ENCODE measurements around the gene EBLN1. TPM values are rescaled to one million over a fixed set of nuclear protein-coding genes. Genes with fewer than 3 reads are reported as not detected.

Gene EBLN1
- total and polyA plus RNA-seq, 4 donors = not detected

DNA sequence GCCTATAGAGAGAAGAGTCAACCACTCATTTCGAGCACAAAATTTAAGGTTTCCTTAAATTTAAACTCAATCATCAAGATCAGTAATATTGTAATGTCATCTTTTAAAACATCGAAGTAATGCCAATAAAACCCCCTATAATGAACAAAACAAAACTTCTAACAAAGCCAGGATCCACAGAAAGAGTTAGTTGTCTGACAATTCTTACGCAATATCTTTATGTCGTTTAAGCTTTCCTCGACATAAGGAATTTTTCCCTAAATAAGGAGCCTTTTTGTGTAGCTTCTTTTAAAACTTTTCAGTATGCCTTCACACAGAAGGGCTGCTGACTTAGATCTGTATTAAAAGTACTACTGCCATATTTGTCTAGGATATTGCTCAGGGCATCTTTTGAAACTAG lies 7.5 kb downstream of the EBLN1 start:
- TF ChIP-seq HNF4G (IDR thresholded peaks at IDR 0.05) = no peak
- TF ChIP-seq NR2F2 (IDR thresholded peaks at IDR 0.05) = no peak
- H3K36me3 ChIP-seq (ENCODE audit: control insufficient read depth in 4 of 4, insufficient read depth in 3 of 4, low read depth in 1 of 4, low read length in 3 of 4) = no peaks in the 10 kb centered on the region
- H3K9me3 ChIP-seq (ENCODE audit: control insufficient read depth in 4 of 4, low read length in 3 of 4) = peaks cover 0 to 2% (median 0%) of the 10 kb centered on the region in 4 donors
- WGBS = 85% methylated on average over 5 of the region's 5 CpGs
- no peaks in the 10 kb centered on the region for H3K4me1 ChIP-seq (ENCODE audit: control insufficient read depth in 4 of 4, insufficient read depth in 4 of 4, low read length in 3 of 4)
- no peak for DNase-seq (ENCODE audit: low spot score)
- H3K27me3 ChIP-seq (ENCODE audit: control insufficient read depth in 4 of 4, insufficient read depth in 4 of 4, low read length in 3 of 4) = no peaks in the 10 kb centered on the region
- H3K9ac ChIP-seq (ENCODE audit: low read depth in 1 of 2, low read length in 2 of 2) = no peak overlapping the region
- H3K4me3 ChIP-seq (ENCODE audit: low read depth in 1 of 3, low read length in 3 of 3) = no peak overlapping the region
- H3K27ac ChIP-seq (ENCODE audit: low read depth in 1 of 2, low read length in 2 of 2) = no peak overlapping the region

- Histone ChIP-seq H3K4me3 (ENCODE audit: low read depth in 1 of 3, low read length in 3 of 3) (no peak overlapping the region), H3K9ac (ENCODE audit: low read depth in 1 of 2, low read length in 2 of 2) (no peak overlapping the region), H3K4me1 (ENCODE audit: control insufficient read depth in 4 of 4, insufficient read depth in 4 of 4, low read length in 3 of 4) (no peaks in the 10 kb centered on the region), H3K9me3 (ENCODE audit: control insufficient read depth in 4 of 4, low read length in 3 of 4) (no peaks in the 10 kb centered on the region), H3K27me3 (ENCODE audit: control insufficient read depth in 4 of 4, insufficient read depth in 4 of 4, low read length in 3 of 4) (peaks cover 0 to 18% (median 0%) of the 10 kb centered on the region in 4 donors), H3K27ac (ENCODE audit: low read depth in 1 of 2, low read length in 2 of 2) (no peak overlapping the region), H3K36me3 (ENCODE audit: control insufficient read depth in 4 of 4, insufficient read depth in 3 of 4, low read depth in 1 of 4, low read length in 3 of 4) (no peaks in the 10 kb centered on the region)
- no peak for TF ChIP-seq NR2F2 (IDR thresholded peaks at IDR 0.05)
- TF ChIP-seq, protein P1, sequence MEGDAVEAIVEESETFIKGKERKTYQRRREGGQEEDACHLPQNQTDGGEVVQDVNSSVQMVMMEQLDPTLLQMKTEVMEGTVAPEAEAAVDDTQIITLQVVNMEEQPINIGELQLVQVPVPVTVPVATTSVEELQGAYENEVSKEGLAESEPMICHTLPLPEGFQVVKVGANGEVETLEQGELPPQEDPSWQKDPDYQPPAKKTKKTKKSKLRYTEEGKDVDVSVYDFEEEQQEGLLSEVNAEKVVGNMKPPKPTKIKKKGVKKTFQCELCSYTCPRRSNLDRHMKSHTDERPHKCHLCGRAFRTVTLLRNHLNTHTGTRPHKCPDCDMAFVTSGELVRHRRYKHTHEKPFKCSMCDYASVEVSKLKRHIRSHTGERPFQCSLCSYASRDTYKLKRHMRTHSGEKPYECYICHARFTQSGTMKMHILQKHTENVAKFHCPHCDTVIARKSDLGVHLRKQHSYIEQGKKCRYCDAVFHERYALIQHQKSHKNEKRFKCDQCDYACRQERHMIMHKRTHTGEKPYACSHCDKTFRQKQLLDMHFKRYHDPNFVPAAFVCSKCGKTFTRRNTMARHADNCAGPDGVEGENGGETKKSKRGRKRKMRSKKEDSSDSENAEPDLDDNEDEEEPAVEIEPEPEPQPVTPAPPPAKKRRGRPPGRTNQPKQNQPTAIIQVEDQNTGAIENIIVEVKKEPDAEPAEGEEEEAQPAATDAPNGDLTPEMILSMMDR (IDR thresholded peaks at IDR 0.05; ENCODE audit: low read depth, low read length, missing input control) = no peak
- no peak for TF ChIP-seq HNF4A (conservative IDR thresholded peaks at IDR 0.05)
- TF ChIP-seq YY1 (IDR thresholded peaks at IDR 0.05) = no peak
- no peak for TF ChIP-seq FOXA1 (IDR thresholded peaks at IDR 0.05)
- no peak for TF ChIP-seq FOXA2 (IDR thresholded peaks at IDR 0.05)
- no peak for TF ChIP-seq EGR1 (IDR thresholded peaks at IDR 0.05; ENCODE audit: low read depth in 2 of 2)
- no peak for TF ChIP-seq TAF1 (conservative IDR thresholded peaks at IDR 0.05)
- DNase-seq (ENCODE audit: low spot score) = no peak
- WGBS = 20% methylated on average over 2 of the region's 2 CpGs
These were observed 23.9 kb downstream of the EBLN1 start for GRCh38 chr10:22193945-22194344.

DNA sequence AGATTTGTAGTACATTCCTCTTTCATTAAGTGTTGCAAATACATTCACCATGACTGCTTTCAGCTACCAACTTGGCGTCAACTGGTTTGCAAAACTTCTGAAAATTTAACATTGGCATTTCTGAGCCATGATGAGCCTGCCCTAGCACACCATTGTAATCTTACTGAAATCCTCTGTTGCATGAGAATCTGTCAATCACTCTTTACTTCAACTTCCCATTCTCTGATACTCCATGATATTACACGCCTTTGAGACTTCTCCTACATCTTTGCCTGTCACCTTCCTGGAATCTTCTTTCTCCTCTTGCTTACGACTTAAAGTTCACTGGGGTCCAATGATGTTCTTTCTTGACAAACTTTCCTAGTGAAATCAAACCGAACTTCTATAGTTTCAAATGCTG lies 32.2 kb downstream of the EBLN1 start:
- DNase-seq (ENCODE audit: low spot score) = no peak
- Histone ChIP-seq H3K27ac (ENCODE audit: low read depth in 1 of 2, low read length in 2 of 2) (no peak overlapping the region), H3K27me3 (ENCODE audit: control insufficient read depth in 4 of 4, insufficient read depth in 4 of 4, low read length in 3 of 4) (peaks cover 0 to 6% (median 0%) of the 10 kb centered on the region in 4 donors), H3K9ac (ENCODE audit: low read depth in 1 of 2, low read length in 2 of 2) (no peak overlapping the region), H3K4me3 (ENCODE audit: low read depth in 1 of 3, low read length in 3 of 3) (no peak overlapping the region), H3K4me1 (ENCODE audit: control insufficient read depth in 4 of 4, insufficient read depth in 4 of 4, low read length in 3 of 4) (no peaks in the 10 kb centered on the region), H3K36me3 (ENCODE audit: control insufficient read depth in 4 of 4, insufficient read depth in 3 of 4, low read depth in 1 of 4, low read length in 3 of 4) (no peaks in the 10 kb centered on the region), H3K9me3 (ENCODE audit: control insufficient read depth in 4 of 4, low read length in 3 of 4) (no peaks in the 10 kb centered on the region)
- 76% methylated on average over 4 of the region's 4 CpGs for WGBS
- TF ChIP-seq NR2F2 (IDR thresholded peaks at IDR 0.05) = no peak
- TF ChIP-seq GABPA (IDR thresholded peaks at IDR 0.05 in 1 of 2, conservative IDR thresholded peaks at IDR 0.05 in 1 of 2) = no peak
- TF ChIP-seq, protein P1 (IDR thresholded peaks at IDR 0.05; ENCODE audit: low read depth, low read length, missing input control) = no peak
- TF ChIP-seq FOXA1 (IDR thresholded peaks at IDR 0.05) = no peak
- TF ChIP-seq RAD21 (IDR thresholded peaks at IDR 0.05) = no peak
- TF ChIP-seq HNF4A (conservative IDR thresholded peaks at IDR 0.05) = no peak
- TF ChIP-seq EGR1 (IDR thresholded peaks at IDR 0.05; ENCODE audit: low read depth in 2 of 2) = no peak
- TF ChIP-seq, protein P2, sequence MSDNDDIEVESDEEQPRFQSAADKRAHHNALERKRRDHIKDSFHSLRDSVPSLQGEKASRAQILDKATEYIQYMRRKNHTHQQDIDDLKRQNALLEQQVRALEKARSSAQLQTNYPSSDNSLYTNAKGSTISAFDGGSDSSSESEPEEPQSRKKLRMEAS (IDR thresholded peaks at IDR 0.05) = no peak
- no peak for TF ChIP-seq SP1 (IDR thresholded peaks at IDR 0.05)
- TF ChIP-seq, protein P3, sequence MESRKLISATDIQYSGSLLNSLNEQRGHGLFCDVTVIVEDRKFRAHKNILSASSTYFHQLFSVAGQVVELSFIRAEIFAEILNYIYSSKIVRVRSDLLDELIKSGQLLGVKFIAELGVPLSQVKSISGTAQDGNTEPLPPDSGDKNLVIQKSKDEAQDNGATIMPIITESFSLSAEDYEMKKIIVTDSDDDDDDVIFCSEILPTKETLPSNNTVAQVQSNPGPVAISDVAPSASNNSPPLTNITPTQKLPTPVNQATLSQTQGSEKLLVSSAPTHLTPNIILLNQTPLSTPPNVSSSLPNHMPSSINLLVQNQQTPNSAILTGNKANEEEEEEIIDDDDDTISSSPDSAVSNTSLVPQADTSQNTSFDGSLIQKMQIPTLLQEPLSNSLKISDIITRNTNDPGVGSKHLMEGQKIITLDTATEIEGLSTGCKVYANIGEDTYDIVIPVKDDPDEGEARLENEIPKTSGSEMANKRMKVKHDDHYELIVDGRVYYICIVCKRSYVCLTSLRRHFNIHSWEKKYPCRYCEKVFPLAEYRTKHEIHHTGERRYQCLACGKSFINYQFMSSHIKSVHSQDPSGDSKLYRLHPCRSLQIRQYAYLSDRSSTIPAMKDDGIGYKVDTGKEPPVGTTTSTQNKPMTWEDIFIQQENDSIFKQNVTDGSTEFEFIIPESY (IDR thresholded peaks at IDR 0.05) = no peak
